CD4-positive, alpha-beta memory T cell (primary cell): Measurements from ENCODE around the gene SLC41A3. TPM values are rescaled to one million over a fixed set of nuclear protein-coding genes. Genes with fewer than 3 reads are reported as not detected.
A peak's percentile ranks its signal among the peaks of the same experiment; 100 is the strongest.

Source experiments
- CTCF ChIA-PET: fragments of 350-600 bp; sonication (Branson Sonifier 250); formaldehyde crosslinking; loops from one replicate; lab custom pipeline; 2021; ENCODE audit warnings: inconsistent platforms; ENCODE audit not compliant: partially characterized antibody; lab: Charles Lee
- POLR2A ChIA-PET: fragments of 350-600 bp; sonication (Branson Sonifier 250); formaldehyde crosslinking; loops from one replicate; lab custom pipeline; 2021; ENCODE audit not compliant: partially characterized antibody; lab: Charles Lee
- DNase-seq, 5 donors: peaks; one replicate each; pipeline versions ENCODE4 v3.0.0 to v3.0.0-alpha.2; 2020 to 2022; ENCODE audit warnings: mixed read lengths in 1 of 5
- H3K27ac ChIP-seq: one replicate; pipeline ENCODE4 v1.7.0; 2013; ENCODE audit warnings: low read depth, low read length
- H3K27me3 ChIP-seq: 2 replicates; pipeline ENCODE4 v1.7.0; 2013; ENCODE audit warnings: mild to moderate bottlenecking, low read length, moderate library complexity; ENCODE audit not compliant: insufficient read depth
- H3K36me3 ChIP-seq: 2 replicates; pipeline ENCODE4 v1.7.0; 2013; ENCODE audit warnings: mild to moderate bottlenecking, low read length, moderate library complexity; ENCODE audit not compliant: insufficient read depth
- H3K4me1 ChIP-seq: 2 replicates; pipeline ENCODE4 v1.7.0; 2013; ENCODE audit warnings: mild to moderate bottlenecking, low read length, moderate library complexity; ENCODE audit not compliant: insufficient read depth
- H3K4me3 ChIP-seq, 2 donors: one replicate each; pipeline ENCODE4 v1.7.0; 2013; ENCODE audit warnings: low read length in 2 of 2, mild to moderate bottlenecking in 1 of 2
- H3K9me3 ChIP-seq, 2 donors: one replicate each; pipeline ENCODE4 v1.7.0; 2013; ENCODE audit warnings: low read length in 2 of 2, control low read depth in 1 of 2; ENCODE audit not compliant: control insufficient read depth in 1 of 2
- H3K27ac Mint-ChIP-seq, 7 donors: one replicate each; pipeline ENCODE4 v1.8.0; 2020 to 2021; ENCODE audit warnings: mixed read lengths in 7 of 7, mild to moderate bottlenecking in 6 of 7, inconsistent platforms in 3 of 7, moderate library complexity in 3 of 7
- H3K27me3 Mint-ChIP-seq, 2 donors: one replicate each; pipeline ENCODE4 v1.8.0; 2020 to 2021; ENCODE audit warnings: mixed read lengths in 2 of 2
- H3K36me3 Mint-ChIP-seq, 2 donors: one replicate each; pipeline ENCODE4 v1.8.0; 2020 to 2021; ENCODE audit warnings: mixed read lengths in 2 of 2, inconsistent platforms in 1 of 2, mild to moderate bottlenecking in 1 of 2
- H3K4me1 Mint-ChIP-seq, 4 donors: one replicate each; pipeline ENCODE4 v1.8.0; 2020 to 2021; ENCODE audit warnings: mixed read lengths in 4 of 4, mild to moderate bottlenecking in 1 of 4
- H3K4me3 Mint-ChIP-seq, 8 donors: one replicate each; pipeline ENCODE4 v1.8.0; 2020 to 2021; ENCODE audit warnings: mixed read lengths in 8 of 8, mild to moderate bottlenecking in 7 of 8, moderate library complexity in 6 of 8, inconsistent platforms in 3 of 8
- H3K9me3 Mint-ChIP-seq, 8 donors: one replicate each; pipeline ENCODE4 v1.8.0; 2020 to 2021; ENCODE audit warnings: mixed read lengths in 8 of 8, mild to moderate bottlenecking in 5 of 8, inconsistent platforms in 3 of 8, moderate library complexity in 1 of 8
- intact Hi-C: fragments of 100-400 bp; cut with micrococcal nuclease; formaldehyde crosslinking; loops from one replicate; pipeline ENCODE4 v1.15.1; 2023
- polyA plus RNA-seq, 2 donors: library from polyadenylated mRNA; unstranded; fragments of 300-500 nt; fragmentation: Illumina TruSeq; gene quantifications; one replicate each; pipeline ENCODE4 v1.2.3, GENCODE V29; 2021
- total RNA-seq, 2 experiments: library from RNA; stranded (reverse); gene quantifications; one replicate each; pipeline ENCODE4 v1.2.3, GENCODE V29; 2021

SLC41A3 gene
- total and polyA plus RNA-seq, 4 experiments from 2014 or later: 22.5 to 41.2 (median 32.8) TPM

GRCh38 chr3:126025862-126026261 lies 58.1 kb downstream of the SLC41A3 start:
- peaks cover 67 to 74% of the 10 kb centered on the region in 2 donors for H3K36me3 Mint-ChIP-seq
- ChIA-PET POLR2A (no interaction called here), CTCF (no interaction called here)
- Histone ChIP-seq H3K27me3 (no peaks in the 10 kb centered on the region), H3K36me3 (peaks cover 6% of the 10 kb centered on the region), H3K4me1 (peaks cover 9% of the 10 kb centered on the region), H3K4me3 (no peak overlapping the region), H3K9me3 (peaks cover 0 to 6% of the 10 kb centered on the region in 2 donors), H3K27ac (no peak overlapping the region)
- DNase-seq: no peak
- H3K4me1 Mint-ChIP-seq: peaks cover 7 to 17% (median 9%) of the 10 kb centered on the region in 4 donors
- H3K4me3 Mint-ChIP-seq: peak overlapping the region in 1 of 8 donors; percentile 27
- peaks cover 0 to 18% (median 12%) of the 10 kb centered on the region in 8 donors for H3K9me3 Mint-ChIP-seq
- H3K27me3 Mint-ChIP-seq: no peaks in the 10 kb centered on the region
- intact Hi-C loops: no loop called here
- H3K27ac Mint-ChIP-seq: peak overlapping the region in 1 of 7 donors; percentile 5

GRCh38 chr3:126025116-126025729 lies 58.7 kb downstream of the SLC41A3 start:
- Mint-ChIP-seq H3K27ac (no peak overlapping the region), H3K36me3 (peaks cover 69 to 73% of the 10 kb centered on the region in 2 donors)

GRCh38 chr3:126024049-126024854 lies 59.7 kb downstream of the SLC41A3 start:
- H3K4me3 Mint-ChIP-seq: no peak overlapping the region
- H3K4me1 ChIP-seq: peaks cover 9% of the 10 kb centered on the region
- H3K27me3 ChIP-seq: no peaks in the 10 kb centered on the region
- H3K36me3 Mint-ChIP-seq: peaks cover 66 to 68% of the 10 kb centered on the region in 2 donors
- H3K9me3 Mint-ChIP-seq: peaks cover 0 to 15% (median 10%) of the 10 kb centered on the region in 8 donors
- H3K4me1 Mint-ChIP-seq: peaks cover 7 to 17% (median 9%) of the 10 kb centered on the region in 4 donors
- no peaks in the 10 kb centered on the region for H3K27me3 Mint-ChIP-seq
- H3K9me3 ChIP-seq: peaks cover 0 to 6% of the 10 kb centered on the region in 2 donors
- no peak for DNase-seq
- no peak overlapping the region for H3K27ac Mint-ChIP-seq
- intact Hi-C loops: no loop called here
- ChIA-PET CTCF (interaction anchor here (0.9 kb wide), 1 partner anchor 60 kb away, joined by 3 read pairs; the partner anchor contains the start of gene SLC41A3), POLR2A (no interaction called here)
- peaks cover 6% of the 10 kb centered on the region for H3K36me3 ChIP-seq
- H3K4me3 ChIP-seq: no peak overlapping the region
- H3K27ac ChIP-seq: no peak overlapping the region

More at GRCh38 chr3:126025116-126025729, 58.7 kb downstream of the SLC41A3 start:
- peaks cover 0 to 18% (median 12%) of the 10 kb centered on the region in 8 donors for H3K9me3 Mint-ChIP-seq
- ChIA-PET POLR2A (no interaction called here), CTCF (no interaction called here)
- H3K27me3 Mint-ChIP-seq: no peaks in the 10 kb centered on the region
- Histone ChIP-seq H3K36me3 (peaks cover 6% of the 10 kb centered on the region), H3K4me3 (no peak overlapping the region), H3K27ac (no peak overlapping the region), H3K4me1 (peaks cover 9% of the 10 kb centered on the region), H3K27me3 (no peaks in the 10 kb centered on the region), H3K9me3 (peaks cover 0 to 6% of the 10 kb centered on the region in 2 donors)
- H3K4me3 Mint-ChIP-seq: no peak overlapping the region
- intact Hi-C loops: no loop called here
- peaks cover 7 to 17% (median 9%) of the 10 kb centered on the region in 4 donors for H3K4me1 Mint-ChIP-seq
- DNase-seq: no peak

GRCh38 chr3:126023390-126023789 lies 60.5 kb downstream of the SLC41A3 start:
- Histone ChIP-seq H3K27me3 (no peaks in the 10 kb centered on the region), H3K9me3 (peaks cover 0 to 5% of the 10 kb centered on the region in 2 donors), H3K36me3 (peaks cover 6% of the 10 kb centered on the region), H3K4me3 (no peak overlapping the region), H3K4me1 (peaks cover 9% of the 10 kb centered on the region), H3K27ac (no peak overlapping the region)
- Mint-ChIP-seq H3K36me3 (peaks cover 59 to 61% of the 10 kb centered on the region in 2 donors), H3K27me3 (no peaks in the 10 kb centered on the region), H3K4me1 (peaks cover 7 to 17% (median 9%) of the 10 kb centered on the region in 4 donors), H3K27ac (no peak overlapping the region), H3K4me3 (no peak overlapping the region), H3K9me3 (peaks cover 0 to 10% (median 7%) of the 10 kb centered on the region in 8 donors)
- no peak for DNase-seq
- intact Hi-C loops: no loop called here
- ChIA-PET POLR2A (no interaction called here), CTCF (no interaction called here)

DNA sequence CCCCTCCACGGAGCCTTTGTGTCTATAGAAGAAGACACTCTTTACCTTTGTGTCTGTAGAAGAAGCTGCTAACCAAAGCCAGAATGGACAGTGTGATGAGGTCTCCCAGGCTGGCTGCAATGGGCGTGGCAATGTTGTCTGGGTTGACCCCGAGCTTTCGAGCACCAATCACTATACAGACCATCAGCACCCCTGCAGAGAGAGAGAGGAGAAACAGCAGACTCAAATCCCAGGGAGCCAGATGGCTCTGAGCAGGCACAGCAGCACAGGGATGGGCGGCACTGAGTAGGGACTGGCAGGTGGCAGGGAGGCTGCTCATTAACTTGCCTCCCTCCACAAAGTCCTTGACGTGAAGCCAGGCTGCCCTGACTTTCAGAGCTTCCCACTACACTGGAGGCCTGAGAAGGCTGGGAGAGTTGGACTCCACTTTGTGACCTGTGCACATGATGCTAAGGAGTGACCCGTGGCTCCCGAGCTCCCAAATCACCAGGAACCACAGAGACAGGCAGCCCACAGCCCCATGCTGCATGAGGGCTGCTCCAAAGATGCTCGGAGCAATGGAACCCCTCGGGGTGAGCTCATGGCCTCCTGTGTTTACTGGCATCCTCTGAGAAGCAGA lies 61.1 kb downstream of the SLC41A3 start:
- Mint-ChIP-seq H3K36me3 (peaks cover 60 to 63% of the 10 kb centered on the region in 2 donors), H3K27ac (no peak overlapping the region), H3K27me3 (no peaks in the 10 kb centered on the region), H3K4me3 (no peak overlapping the region), H3K4me1 (peaks cover 7 to 17% (median 9%) of the 10 kb centered on the region in 4 donors), H3K9me3 (peaks cover 0 to 6% (median 5%) of the 10 kb centered on the region in 8 donors)
- Histone ChIP-seq H3K27ac (no peak overlapping the region), H3K4me3 (no peak overlapping the region), H3K4me1 (peaks cover 9% of the 10 kb centered on the region), H3K27me3 (no peaks in the 10 kb centered on the region), H3K9me3 (no peaks in the 10 kb centered on the region), H3K36me3 (peaks cover 6% of the 10 kb centered on the region)
- no peak for DNase-seq
- intact Hi-C loops: no loop called here
- CTCF ChIA-PET: no interaction called here
- POLR2A ChIA-PET: no interaction called here

- Histone ChIP-seq H3K4me1 (peaks cover 4% of the 10 kb centered on the region), H3K27me3 (no peaks in the 10 kb centered on the region), H3K4me3 (no peak overlapping the region), H3K27ac (no peak overlapping the region), H3K36me3 (peaks cover 6% of the 10 kb centered on the region), H3K9me3 (no peaks in the 10 kb centered on the region)
- ChIA-PET CTCF (no interaction called here), POLR2A (no interaction called here)
- no peak for DNase-seq
- no peaks in the 10 kb centered on the region for H3K9me3 Mint-ChIP-seq
- no peak overlapping the region for H3K4me3 Mint-ChIP-seq
- H3K36me3 Mint-ChIP-seq: peaks cover 58 to 60% of the 10 kb centered on the region in 2 donors
- intact Hi-C loops: no loop called here
- peaks cover 4 to 9% (median 5%) of the 10 kb centered on the region in 4 donors for H3K4me1 Mint-ChIP-seq
- peak overlapping the region in 1 of 7 donors; percentile 49 for H3K27ac Mint-ChIP-seq
- H3K27me3 Mint-ChIP-seq: no peaks in the 10 kb centered on the region
These were observed 62.2 kb downstream of the SLC41A3 start for GRCh38 chr3:126021702-126022101.

DNA sequence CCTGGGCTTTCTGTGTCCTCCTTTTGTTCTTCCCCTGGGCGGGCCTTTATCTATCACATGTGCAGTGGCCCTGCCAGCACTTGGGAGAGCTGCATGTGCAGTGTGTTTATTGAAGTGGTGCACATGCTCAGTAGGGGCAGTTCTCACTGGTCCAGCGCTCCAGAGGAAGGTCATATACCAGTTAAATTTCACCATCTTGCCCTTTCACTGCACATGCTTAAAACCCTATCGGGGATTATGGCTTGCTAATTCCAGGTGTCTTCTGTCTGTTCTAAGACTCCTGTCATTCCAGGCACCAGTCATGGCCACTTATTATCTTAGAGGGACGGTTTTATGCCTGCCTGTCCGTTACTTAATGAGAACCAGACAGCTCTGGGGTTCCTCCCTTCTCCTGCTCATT lies 62.7 kb downstream of the SLC41A3 start:
- Mint-ChIP-seq H3K4me3 (no peak overlapping the region), H3K27ac (peak overlapping the region in 1 of 7 donors; percentile 49), H3K4me1 (peaks cover 0 to 4% (median under 1%) of the 10 kb centered on the region in 4 donors), H3K9me3 (no peaks in the 10 kb centered on the region), H3K27me3 (no peaks in the 10 kb centered on the region), H3K36me3 (peaks cover 57 to 59% of the 10 kb centered on the region in 2 donors)
- H3K4me3 ChIP-seq: no peak overlapping the region
- H3K27me3 ChIP-seq: no peaks in the 10 kb centered on the region
- H3K4me1 ChIP-seq: no peaks in the 10 kb centered on the region
- H3K36me3 ChIP-seq: peaks cover 6% of the 10 kb centered on the region
- no peak for DNase-seq
- POLR2A ChIA-PET: no interaction called here
- no peak overlapping the region for H3K27ac ChIP-seq
- H3K9me3 ChIP-seq: no peaks in the 10 kb centered on the region
- intact Hi-C loops: no loop called here
- CTCF ChIA-PET: no interaction called here
